HCT116 (cell line): ENCODE measurements around the gene CDX1. TPM values are rescaled to one million over a fixed set of nuclear protein-coding genes. Genes with fewer than 3 reads are reported as not detected.

Experiments
- ATAC-seq: fragments of 200-7000 bp; cut with Tn5 transposase; 2 replicates; pipeline ENCODE4 v1.9.1; 2020; ENCODE audit warnings: mild to moderate bottlenecking, moderate library complexity
- BruUV-seq: library from RNA; stranded (reverse); fragments of 400-500 nt; replicated peaks from 2 replicates; lab custom pipeline; 2021; lab: Mats Ljungman, UMichigan
- CTCF ChIA-PET: fragments of 300-600 bp; sonication (Branson Sonifier 250); formaldehyde crosslinking; loops from one replicate; lab custom pipeline; 2021; ENCODE audit warnings: antibody characterized with exemption; lab: Charles Lee
- POLR2A ChIA-PET: fragments of 300-600, 350-600 bp; sonication (Branson Sonifier 250); formaldehyde crosslinking; loops from one replicate; lab custom pipeline; 2021; ENCODE audit warnings: antibody characterized with exemption; lab: Charles Lee
- RAD21 ChIA-PET, 2 experiments: fragments of 300-600 bp; sonication (Branson Sonifier 250); formaldehyde crosslinking; loops; one replicate each; lab custom pipeline; 2023; ENCODE audit warnings: low total read pairs in 2 of 2; ENCODE audit not compliant: uncharacterized antibody in 2 of 2, unreplicated experiment in 2 of 2, low non-redundant PET in 1 of 2; lab: Charles Lee
- DNase-seq: peaks from one replicate; pipeline ENCODE4 v3.0.0-alpha.2; 2010; ENCODE audit warnings: low read depth, low spot score
- H2AFZ ChIP-seq: fragments of 200-600 bp; shearing (Covaris generic), sonication (generic); 2 replicates; pipeline ENCODE4 v1.6.1; 2017; ENCODE audit warnings: low read depth, mixed run types, mixed read lengths, antibody characterized with exemption, low read length; ENCODE audit not compliant: poor library complexity, severe bottlenecking
- H3K27ac ChIP-seq: 2 replicates; pipeline ENCODE4 v1.5.1; 2012; ENCODE audit warnings: low read depth, low read length
- H3K27me3 ChIP-seq: fragments of 200-600 bp; sonication (generic); 2 replicates; pipeline ENCODE4 v1.6.1; 2016; ENCODE audit warnings: mixed run types, low read length, mixed read lengths; ENCODE audit not compliant: insufficient read depth
- H3K36me3 ChIP-seq, 2 experiments: fragments of 200-500 bp in 1 of 2; fragments of 200-600 bp in 1 of 2; sonication (Bioruptor generic) in 1 of 2; sonication (generic) in 1 of 2; 2 replicates each; pipeline versions ENCODE4 v1.5.1 to v1.6.1; 2014 to 2016; ENCODE audit warnings: low read length in 2 of 2, inconsistent platforms in 1 of 2, mixed read lengths in 1 of 2, mixed run types in 1 of 2; ENCODE audit not compliant: insufficient read depth in 2 of 2, control insufficient read depth in 1 of 2
- H3K4me1 ChIP-seq, 2 experiments: fragments of 200-600 bp in 1 of 2; sonication (generic) in 1 of 2; 2 replicates each; pipeline versions ENCODE4 v1.5.1 to v1.6.1; 2012 to 2017; ENCODE audit warnings: low read length in 2 of 2, inconsistent platforms in 1 of 2, mild to moderate bottlenecking in 1 of 2, mixed read lengths in 1 of 2, mixed run types in 1 of 2, moderate library complexity in 1 of 2; ENCODE audit not compliant: insufficient read depth in 2 of 2, control insufficient read depth in 1 of 2
- H3K4me2 ChIP-seq: fragments of 200-600 bp; sonication (generic); 2 replicates; pipeline ENCODE4 v1.6.1; 2017; ENCODE audit warnings: mixed run types, low read length, mixed read lengths
- H3K4me3 ChIP-seq, 2 experiments: fragments of 200-600 bp in 1 of 2; sonication (generic) in 1 of 2; replicated peaks in 1 of 2; 2 replicates each; pipeline ENCODE4 v1.5.1; 2011 to 2016; ENCODE audit warnings: low read length in 2 of 2, control low read depth in 1 of 2, low read depth in 1 of 2, mild to moderate bottlenecking in 1 of 2, mixed read lengths in 1 of 2, mixed run types in 1 of 2
- H3K79me2 ChIP-seq: fragments of 200-600 bp; sonication (generic); 2 replicates; pipeline ENCODE4 v1.6.1; 2017; ENCODE audit warnings: mild to moderate bottlenecking, mixed run types, low read length, moderate library complexity, mixed read lengths; ENCODE audit not compliant: insufficient read depth
- H3K9ac ChIP-seq: fragments of 200-600 bp; sonication (generic); 2 replicates; pipeline ENCODE4 v1.6.1; 2016; ENCODE audit warnings: low read length, mixed read lengths
- H3K9me2 ChIP-seq: fragments of 200-600 bp; sonication (generic), shearing (Covaris generic); 2 replicates; pipeline ENCODE4 v1.6.1; 2017; ENCODE audit warnings: mixed run types, mild to moderate bottlenecking, moderate library complexity; ENCODE audit not compliant: insufficient read depth
- H3K9me3 ChIP-seq, 2 experiments: fragments of 200-500 bp in 1 of 2; fragments of 200-600 bp in 1 of 2; sonication (Bioruptor generic) in 1 of 2; sonication (generic) in 1 of 2; 2 replicates each; pipeline ENCODE4 v1.6.1; 2014 to 2017; ENCODE audit warnings: low read length in 2 of 2, mixed read lengths in 2 of 2, inconsistent platforms in 1 of 2, low read depth in 1 of 2, mild to moderate bottlenecking in 1 of 2, mixed run types in 1 of 2, moderate library complexity in 1 of 2; ENCODE audit not compliant: control insufficient read depth in 1 of 2, insufficient read depth in 1 of 2
- H4K20me1 ChIP-seq: fragments of 200-600 bp; sonication (generic), shearing (Covaris generic); 2 replicates; pipeline ENCODE4 v1.6.1; 2017; ENCODE audit warnings: mixed run types, mild to moderate bottlenecking, moderate library complexity; ENCODE audit not compliant: insufficient read depth
- CBX3 ChIP-seq: IDR thresholded peaks from 2 replicates; pipeline ENCODE4 v1.6.1; 2012; ENCODE audit warnings: low read depth
- CEBPB ChIP-seq: IDR thresholded peaks from 2 replicates; pipeline ENCODE4 v1.6.1; 2012; ENCODE audit warnings: low read depth
- EGR1 ChIP-seq: IDR thresholded peaks from 2 replicates; pipeline ENCODE4 v1.6.1; 2012; ENCODE audit warnings: low read depth
- ELF1 ChIP-seq: IDR thresholded peaks from 2 replicates; pipeline ENCODE4 v1.6.1; 2012; ENCODE audit warnings: low read depth, borderline replicate concordance
- FOSL1 ChIP-seq: IDR thresholded peaks from 2 replicates; pipeline ENCODE4 v1.6.1; 2012; ENCODE audit warnings: low read depth
- JUND ChIP-seq: IDR thresholded peaks from 2 replicates; pipeline ENCODE4 v1.6.1; 2012
- POLR2A ChIP-seq: IDR thresholded peaks from 2 replicates; pipeline ENCODE4 v1.7.0; 2011; ENCODE audit warnings: borderline replicate concordance; ENCODE audit not compliant: insufficient read depth, insufficient read length; ENCODE audit errors: extremely low read depth
- POLR2AphosphoS5 ChIP-seq: IDR thresholded peaks from 2 replicates; pipeline ENCODE4 v1.6.1; 2011; ENCODE audit warnings: mild to moderate bottlenecking, low read depth, low read length, moderate library complexity
- RAD21 ChIP-seq: IDR thresholded peaks from 2 replicates; pipeline ENCODE4 v1.6.1; 2012; ENCODE audit warnings: low read depth, mild to moderate bottlenecking
- SIN3A ChIP-seq: IDR thresholded peaks from 2 replicates; pipeline ENCODE4 v1.6.1; 2012; ENCODE audit warnings: low read depth
- SP1 ChIP-seq: IDR thresholded peaks from 2 replicates; pipeline ENCODE4 v1.6.1; 2012; ENCODE audit warnings: low read depth
- SRF ChIP-seq: IDR thresholded peaks from 2 replicates; pipeline ENCODE4 v1.6.1; 2012; ENCODE audit warnings: low read depth
- TCF7L2 ChIP-seq: IDR thresholded peaks from 2 replicates; pipeline ENCODE4 v1.7.0; 2011; ENCODE audit warnings: borderline replicate concordance, inconsistent platforms; ENCODE audit not compliant: insufficient read depth, insufficient read length; ENCODE audit errors: extremely low read depth
- YY1 ChIP-seq: IDR thresholded peaks from 2 replicates; pipeline ENCODE4 v1.6.1; 2011; ENCODE audit warnings: low read length, low read depth, moderate library complexity, mild to moderate bottlenecking; ENCODE audit not compliant: insufficient replicate concordance; ENCODE audit errors: extremely low read depth
- ZFX ChIP-seq: fragments of 450-650 bp; IDR thresholded peaks from 2 replicates; pipeline ENCODE4 v1.6.1; 2017
- ZNF274 ChIP-seq: fragments of 200-500 bp; sonication (Bioruptor generic); IDR thresholded peaks from 2 replicates; pipeline ENCODE4 v1.6.1; 2014; ENCODE audit warnings: mild to moderate bottlenecking, low read depth, low read length, inconsistent platforms
- intact Hi-C: fragments of 100-400 bp; cut with micrococcal nuclease; formaldehyde crosslinking; loops from 2 replicates; pipeline ENCODE4 v1.10.0; 2022
- total RNA-seq: library from RNA; stranded (reverse); gene quantifications from one replicate; pipeline ENCODE4 v1.2.1, GENCODE V29; 2021; ENCODE audit not compliant: unreplicated experiment
- TF ChIP-seq, protein P1 (sequence below): IDR thresholded peaks from 2 replicates; pipeline ENCODE4 v1.6.1; 2012; ENCODE audit warnings: low read depth
- TF ChIP-seq, protein P2 (sequence below): IDR thresholded peaks from 2 replicates; pipeline ENCODE4 v1.6.1; 2011; ENCODE audit warnings: mild to moderate bottlenecking, low read length, moderate library complexity; ENCODE audit not compliant: insufficient replicate concordance; ENCODE audit errors: extremely low read depth
- TF ChIP-seq, protein P3 (sequence below): IDR thresholded peaks from 2 replicates; pipeline ENCODE4 v1.6.1; 2012
- TF ChIP-seq, protein P4 (sequence below), 3 experiments: fragments of 200-600 bp in 1 of 3; sonication (generic) in 1 of 3; IDR thresholded peaks in 2 of 3; conservative IDR thresholded peaks in 1 of 3; 2 replicates each; pipeline ENCODE4 v1.5.1; 2012 to 2017; ENCODE audit warnings: low read depth in 2 of 3, low read length in 2 of 3, antibody characterized with exemption in 1 of 3, borderline replicate concordance in 1 of 3, control low read depth in 1 of 3, mild to moderate bottlenecking in 1 of 3, mixed read lengths in 1 of 3, mixed run types in 1 of 3, moderate library complexity in 1 of 3; ENCODE audit not compliant: insufficient read depth in 1 of 3

CDX1 gene
- total RNA-seq, 1 experiment from 2014 or later, result not detected

DNA sequence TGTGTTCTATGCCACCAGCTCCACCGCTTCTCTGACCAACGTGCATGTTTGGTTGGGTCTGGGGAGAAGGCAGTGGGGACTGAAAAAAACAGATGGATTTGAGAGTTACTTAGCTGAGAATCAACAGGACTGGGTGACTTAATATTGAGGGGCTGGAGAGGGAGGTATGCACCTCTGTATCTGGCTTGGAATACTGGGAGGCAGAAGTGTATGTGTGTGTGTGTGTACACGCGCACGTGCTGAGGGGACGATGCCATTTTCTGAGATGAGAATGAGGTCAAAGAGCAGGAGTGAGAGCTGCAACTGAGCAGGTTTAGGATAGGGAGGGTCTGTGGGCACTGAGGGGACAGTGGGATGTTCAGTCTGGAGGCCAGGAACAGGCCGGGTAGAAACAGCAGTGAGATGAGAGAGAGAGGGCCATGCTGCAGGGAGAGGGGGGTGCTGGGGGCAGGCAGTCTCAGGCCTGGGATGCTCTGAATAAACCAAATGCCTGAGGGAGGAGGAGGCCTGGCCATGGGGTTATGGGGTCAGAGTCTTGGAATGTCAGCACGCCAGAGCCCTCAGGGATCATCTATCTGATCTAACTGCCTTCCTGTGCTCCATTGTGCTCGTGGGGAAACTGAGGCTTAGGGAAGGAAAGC lies 24.9 kb upstream of the CDX1 start:
- intact Hi-C loops, result no loop called here
- Histone ChIP-seq H2AFZ (no peak overlapping the region), H3K79me2 (no peaks in the 10 kb centered on the region), H3K9ac (no peak overlapping the region), H4K20me1 (no peaks in the 10 kb centered on the region), H3K36me3 (no peaks in the 10 kb centered on the region), H3K4me2 (no peak overlapping the region), H3K9me3 (no peaks in the 10 kb centered on the region), H3K4me3 (no peak overlapping the region), H3K27ac (no peak overlapping the region), H3K4me1 (peaks cover 0 to 21% of the 10 kb centered on the region in 2 experiments; a peak in 2 of 4 replicates), H3K27me3 (no peaks in the 10 kb centered on the region)
- BruUV-seq, result no TSS peak
- ChIA-PET RAD21 (no interaction called here), POLR2A (no interaction called here)
- DNase-seq (no peak), ATAC-seq (peak; percentile 37; the same call in 1 of the 2 replicates)
- no peak for TF ChIP-seq POLR2A
- TF ChIP-seq JUND, result no peak
- no peak for TF ChIP-seq ZNF274
- TF ChIP-seq ELF1, result no peak
- TF ChIP-seq EGR1, result no peak
- TF ChIP-seq CBX3, result no peak
- TF ChIP-seq SRF, result no peak
- no peak for TF ChIP-seq POLR2AphosphoS5
- no peak for TF ChIP-seq ZFX
- TF ChIP-seq CEBPB, result no peak
- TF ChIP-seq TCF7L2, result no peak
- TF ChIP-seq, protein P1, sequence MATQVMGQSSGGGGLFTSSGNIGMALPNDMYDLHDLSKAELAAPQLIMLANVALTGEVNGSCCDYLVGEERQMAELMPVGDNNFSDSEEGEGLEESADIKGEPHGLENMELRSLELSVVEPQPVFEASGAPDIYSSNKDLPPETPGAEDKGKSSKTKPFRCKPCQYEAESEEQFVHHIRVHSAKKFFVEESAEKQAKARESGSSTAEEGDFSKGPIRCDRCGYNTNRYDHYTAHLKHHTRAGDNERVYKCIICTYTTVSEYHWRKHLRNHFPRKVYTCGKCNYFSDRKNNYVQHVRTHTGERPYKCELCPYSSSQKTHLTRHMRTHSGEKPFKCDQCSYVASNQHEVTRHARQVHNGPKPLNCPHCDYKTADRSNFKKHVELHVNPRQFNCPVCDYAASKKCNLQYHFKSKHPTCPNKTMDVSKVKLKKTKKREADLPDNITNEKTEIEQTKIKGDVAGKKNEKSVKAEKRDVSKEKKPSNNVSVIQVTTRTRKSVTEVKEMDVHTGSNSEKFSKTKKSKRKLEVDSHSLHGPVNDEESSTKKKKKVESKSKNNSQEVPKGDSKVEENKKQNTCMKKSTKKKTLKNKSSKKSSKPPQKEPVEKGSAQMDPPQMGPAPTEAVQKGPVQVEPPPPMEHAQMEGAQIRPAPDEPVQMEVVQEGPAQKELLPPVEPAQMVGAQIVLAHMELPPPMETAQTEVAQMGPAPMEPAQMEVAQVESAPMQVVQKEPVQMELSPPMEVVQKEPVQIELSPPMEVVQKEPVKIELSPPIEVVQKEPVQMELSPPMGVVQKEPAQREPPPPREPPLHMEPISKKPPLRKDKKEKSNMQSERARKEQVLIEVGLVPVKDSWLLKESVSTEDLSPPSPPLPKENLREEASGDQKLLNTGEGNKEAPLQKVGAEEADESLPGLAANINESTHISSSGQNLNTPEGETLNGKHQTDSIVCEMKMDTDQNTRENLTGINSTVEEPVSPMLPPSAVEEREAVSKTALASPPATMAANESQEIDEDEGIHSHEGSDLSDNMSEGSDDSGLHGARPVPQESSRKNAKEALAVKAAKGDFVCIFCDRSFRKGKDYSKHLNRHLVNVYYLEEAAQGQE, result no peak
- TF ChIP-seq, protein P2, sequence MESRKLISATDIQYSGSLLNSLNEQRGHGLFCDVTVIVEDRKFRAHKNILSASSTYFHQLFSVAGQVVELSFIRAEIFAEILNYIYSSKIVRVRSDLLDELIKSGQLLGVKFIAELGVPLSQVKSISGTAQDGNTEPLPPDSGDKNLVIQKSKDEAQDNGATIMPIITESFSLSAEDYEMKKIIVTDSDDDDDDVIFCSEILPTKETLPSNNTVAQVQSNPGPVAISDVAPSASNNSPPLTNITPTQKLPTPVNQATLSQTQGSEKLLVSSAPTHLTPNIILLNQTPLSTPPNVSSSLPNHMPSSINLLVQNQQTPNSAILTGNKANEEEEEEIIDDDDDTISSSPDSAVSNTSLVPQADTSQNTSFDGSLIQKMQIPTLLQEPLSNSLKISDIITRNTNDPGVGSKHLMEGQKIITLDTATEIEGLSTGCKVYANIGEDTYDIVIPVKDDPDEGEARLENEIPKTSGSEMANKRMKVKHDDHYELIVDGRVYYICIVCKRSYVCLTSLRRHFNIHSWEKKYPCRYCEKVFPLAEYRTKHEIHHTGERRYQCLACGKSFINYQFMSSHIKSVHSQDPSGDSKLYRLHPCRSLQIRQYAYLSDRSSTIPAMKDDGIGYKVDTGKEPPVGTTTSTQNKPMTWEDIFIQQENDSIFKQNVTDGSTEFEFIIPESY, result no peak
- TF ChIP-seq FOSL1, result no peak
- no peak for TF ChIP-seq SIN3A
- no peak for TF ChIP-seq SP1
- no peak for TF ChIP-seq RAD21
- TF ChIP-seq, protein P3, sequence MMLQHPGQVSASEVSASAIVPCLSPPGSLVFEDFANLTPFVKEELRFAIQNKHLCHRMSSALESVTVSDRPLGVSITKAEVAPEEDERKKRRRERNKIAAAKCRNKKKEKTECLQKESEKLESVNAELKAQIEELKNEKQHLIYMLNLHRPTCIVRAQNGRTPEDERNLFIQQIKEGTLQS, result no peak
- TF ChIP-seq YY1, result no peak
- TF ChIP-seq, protein P4, sequence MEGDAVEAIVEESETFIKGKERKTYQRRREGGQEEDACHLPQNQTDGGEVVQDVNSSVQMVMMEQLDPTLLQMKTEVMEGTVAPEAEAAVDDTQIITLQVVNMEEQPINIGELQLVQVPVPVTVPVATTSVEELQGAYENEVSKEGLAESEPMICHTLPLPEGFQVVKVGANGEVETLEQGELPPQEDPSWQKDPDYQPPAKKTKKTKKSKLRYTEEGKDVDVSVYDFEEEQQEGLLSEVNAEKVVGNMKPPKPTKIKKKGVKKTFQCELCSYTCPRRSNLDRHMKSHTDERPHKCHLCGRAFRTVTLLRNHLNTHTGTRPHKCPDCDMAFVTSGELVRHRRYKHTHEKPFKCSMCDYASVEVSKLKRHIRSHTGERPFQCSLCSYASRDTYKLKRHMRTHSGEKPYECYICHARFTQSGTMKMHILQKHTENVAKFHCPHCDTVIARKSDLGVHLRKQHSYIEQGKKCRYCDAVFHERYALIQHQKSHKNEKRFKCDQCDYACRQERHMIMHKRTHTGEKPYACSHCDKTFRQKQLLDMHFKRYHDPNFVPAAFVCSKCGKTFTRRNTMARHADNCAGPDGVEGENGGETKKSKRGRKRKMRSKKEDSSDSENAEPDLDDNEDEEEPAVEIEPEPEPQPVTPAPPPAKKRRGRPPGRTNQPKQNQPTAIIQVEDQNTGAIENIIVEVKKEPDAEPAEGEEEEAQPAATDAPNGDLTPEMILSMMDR (IDR thresholded peaks at IDR 0.05 in 2 of 3, conservative IDR thresholded peaks at IDR 0.05 in 1 of 3; ENCODE audit: borderline replicate concordance in 1 of 3, insufficient read depth in 1 of 3, low read depth in 2 of 3, low read length in 2 of 3), result no peak
- TF ChIP-seq, all 23 proteins: peak for 0
- H3K9me2 ChIP-seq, result no peaks in the 10 kb centered on the region
- CTCF ChIA-PET, result no interaction called here
